ENCODE data around the gene TSHZ3.

TSHZ3 gene

DNA sequence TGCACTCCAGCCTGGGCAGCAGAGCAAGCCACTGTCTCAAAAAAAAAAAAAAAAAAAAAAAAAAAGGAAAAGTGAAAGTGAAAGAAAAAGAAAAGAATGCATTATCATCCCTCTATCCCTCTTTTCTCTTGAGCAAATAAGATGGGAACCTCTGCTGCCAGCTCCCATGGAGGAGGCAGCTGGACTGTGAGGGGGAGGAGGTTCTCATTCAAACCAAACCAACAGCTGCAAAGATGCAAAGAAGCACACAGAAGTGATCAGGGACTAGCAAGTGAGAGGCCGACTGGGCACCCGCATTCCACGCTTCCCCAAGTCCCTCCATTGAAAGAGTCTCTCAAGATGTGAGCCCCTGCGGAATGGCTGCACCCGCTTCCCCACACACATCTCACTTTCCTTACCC is 63.5 kb downstream of the TSHZ3 start:
- no peak for DNase-seq

DNA sequence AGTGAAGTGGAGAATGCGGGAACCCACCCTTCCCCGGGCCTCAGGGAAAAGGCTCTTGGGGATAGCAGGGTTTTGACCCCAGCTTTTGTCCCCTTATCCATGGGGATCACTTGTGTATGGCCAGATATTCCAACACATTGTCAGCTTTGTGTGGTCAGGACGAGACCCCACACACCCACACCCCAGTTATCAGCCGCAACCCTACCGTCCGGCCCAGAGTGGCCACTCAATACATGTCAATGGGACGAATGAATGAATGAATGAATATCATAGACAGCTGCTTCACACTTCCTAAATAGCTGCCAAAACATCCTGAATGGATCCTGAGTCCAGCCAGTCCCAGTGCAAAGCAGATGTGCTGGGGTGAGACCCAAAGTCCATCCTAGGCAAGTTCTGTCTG is 64.6 kb downstream of the TSHZ3 start:
- no peak for DNase-seq

DNA sequence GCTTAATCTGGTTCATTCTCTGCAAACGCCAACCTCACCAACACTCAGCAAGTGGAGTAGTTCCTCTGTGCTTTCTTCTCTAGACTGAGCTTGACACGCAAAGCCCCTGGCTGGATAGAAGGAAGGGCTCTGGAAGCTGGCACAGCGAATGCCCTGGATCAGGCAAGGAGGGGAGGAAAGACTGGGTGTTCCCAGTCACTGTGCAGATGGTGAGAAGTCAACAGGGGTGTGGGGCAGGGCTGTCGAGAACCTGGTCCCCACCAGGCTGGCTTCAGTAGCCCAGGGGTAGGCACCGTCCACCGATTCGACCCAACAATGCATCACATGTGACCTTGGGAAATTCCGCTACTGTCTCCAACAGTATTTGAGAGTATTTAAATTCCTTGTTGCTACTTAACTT is 65.5 kb downstream of the TSHZ3 start:
- no peak for DNase-seq

DNA sequence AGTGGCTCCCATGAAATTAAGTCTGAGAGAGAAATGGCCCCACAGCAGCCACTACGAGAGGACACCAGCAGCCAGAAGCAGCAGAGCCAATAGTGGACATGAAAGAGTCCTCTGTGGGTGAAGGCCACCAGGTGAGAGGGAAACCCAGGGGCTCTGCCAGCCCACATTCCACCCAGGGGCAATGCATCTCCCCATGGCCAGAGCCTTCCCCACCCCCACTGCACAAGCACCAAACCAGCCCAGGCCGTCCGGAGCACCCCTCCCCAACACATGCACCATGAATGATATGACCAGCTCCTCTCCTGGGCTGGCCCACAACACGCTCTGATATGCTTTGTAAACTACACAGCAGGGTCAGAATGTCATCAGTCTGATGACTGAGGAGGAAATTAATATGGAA is 66.9 kb downstream of the TSHZ3 start:
- DNase-seq = no peak

DNA sequence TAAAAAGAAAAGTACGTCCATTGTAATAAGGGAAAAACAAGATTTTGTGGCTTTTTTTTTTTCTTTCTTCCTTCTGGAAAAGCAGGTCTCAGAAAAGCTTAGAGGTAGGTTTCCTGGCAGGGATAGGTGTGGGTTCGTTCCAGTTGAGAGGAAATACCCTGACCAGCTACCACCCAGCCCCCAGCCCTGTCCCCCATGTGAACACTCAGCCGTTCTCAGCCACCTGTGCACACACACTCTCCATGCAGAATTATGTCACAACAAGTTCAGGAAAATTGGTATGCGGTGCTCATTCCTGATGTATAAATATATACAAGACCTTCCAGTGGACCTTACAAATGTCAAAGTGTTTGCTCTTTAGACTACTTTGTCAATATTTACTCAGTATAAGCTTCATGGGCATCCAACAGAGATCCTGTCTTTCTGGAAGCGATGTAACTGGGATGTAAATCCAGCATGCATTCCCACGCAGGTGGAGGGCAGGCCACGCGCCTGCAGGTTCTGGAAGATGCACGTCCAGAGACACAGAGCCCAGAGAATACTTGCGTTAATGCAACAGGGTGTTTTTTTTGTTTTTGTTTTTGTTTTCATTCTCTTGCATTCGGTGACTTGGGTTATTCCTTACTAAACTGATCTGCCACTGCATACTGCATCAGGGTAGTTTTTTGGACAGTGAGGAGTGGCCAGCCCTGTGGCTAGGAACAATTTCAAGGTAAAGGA is 68.8 kb downstream of the TSHZ3 start:
- no peak for DNase-seq

DNA sequence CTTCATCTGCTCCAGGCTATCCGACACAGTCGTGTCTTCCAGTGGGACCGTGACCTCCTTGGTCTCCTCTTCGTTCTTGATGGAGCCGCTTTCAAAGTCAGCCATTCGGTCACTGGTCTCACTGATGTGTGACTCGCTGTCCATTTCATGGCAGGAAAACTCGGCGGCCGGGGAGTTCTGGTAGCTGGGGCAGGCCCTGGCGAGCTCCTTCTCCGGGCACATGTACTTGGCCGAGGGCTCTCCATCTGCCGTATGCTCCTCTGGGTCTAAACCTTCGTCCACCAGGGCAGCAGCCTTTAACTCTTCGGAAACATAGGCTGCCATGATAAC is 69.8 kb downstream of the TSHZ3 start:
- no peak for DNase-seq

DNA sequence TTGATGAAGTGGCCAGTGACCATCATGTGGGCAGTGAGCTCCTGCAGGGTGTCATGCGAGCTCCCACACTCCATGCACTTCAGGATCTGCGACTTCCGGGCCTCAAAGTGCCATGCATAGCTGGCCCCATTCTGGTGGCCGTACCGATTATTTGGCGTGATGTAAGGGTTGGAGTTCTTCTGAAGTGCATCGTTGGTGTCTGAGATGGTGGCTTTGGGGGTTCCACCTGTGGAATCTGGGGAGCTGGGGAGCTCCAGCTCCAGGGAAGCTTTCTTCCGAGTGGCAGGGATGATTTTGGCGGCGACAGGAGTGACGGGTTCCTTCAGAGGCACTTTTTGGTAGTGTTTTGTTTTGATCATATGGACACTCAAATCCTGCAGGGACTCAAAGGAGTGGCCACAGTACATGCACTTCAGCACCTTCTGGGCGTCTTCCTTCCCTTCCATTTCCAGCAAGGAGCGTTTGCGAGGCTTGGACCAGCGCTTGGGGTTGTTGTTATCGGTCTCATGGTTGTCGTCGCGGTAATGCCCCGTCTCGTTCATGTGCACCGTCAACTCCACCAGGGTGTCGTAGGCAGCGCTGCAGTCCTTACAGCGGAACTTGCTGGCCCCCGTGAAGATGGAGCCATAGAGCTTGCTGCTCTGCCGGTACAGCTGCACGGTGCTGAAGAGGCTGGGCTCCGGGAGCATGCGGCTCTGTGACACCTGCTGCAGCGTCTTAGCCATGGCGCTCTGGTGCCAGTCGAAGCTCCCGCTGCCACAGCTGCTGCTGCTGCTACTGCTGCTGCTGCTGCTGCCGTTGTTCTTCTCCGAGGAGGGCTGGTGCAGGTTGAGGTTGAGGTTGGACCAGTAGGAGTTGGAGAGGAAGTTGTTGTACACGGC is 70.4 kb downstream of the TSHZ3 start:
- no peak for DNase-seq

DNA sequence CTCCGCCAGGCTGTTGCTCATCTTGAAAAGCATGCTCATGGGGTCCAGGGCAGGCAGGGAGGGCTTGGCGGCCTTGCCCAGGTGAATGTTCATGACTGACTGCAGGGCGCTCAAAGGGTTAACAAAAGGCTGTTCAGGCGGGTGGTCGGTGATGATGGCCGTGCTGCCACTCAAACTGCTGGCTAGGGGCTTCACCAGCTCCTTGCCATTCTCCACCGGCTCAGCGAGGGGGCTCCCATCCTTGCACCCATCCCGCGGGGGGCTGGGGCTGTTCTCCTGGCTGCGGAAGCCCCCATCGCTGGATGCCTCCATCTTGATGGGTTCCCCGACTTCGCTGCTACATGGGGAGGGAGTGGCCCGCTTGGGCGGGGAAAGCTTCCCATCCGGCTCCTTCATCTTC is 71.7 kb downstream of the TSHZ3 start:
- no peak for DNase-seq

DNA sequence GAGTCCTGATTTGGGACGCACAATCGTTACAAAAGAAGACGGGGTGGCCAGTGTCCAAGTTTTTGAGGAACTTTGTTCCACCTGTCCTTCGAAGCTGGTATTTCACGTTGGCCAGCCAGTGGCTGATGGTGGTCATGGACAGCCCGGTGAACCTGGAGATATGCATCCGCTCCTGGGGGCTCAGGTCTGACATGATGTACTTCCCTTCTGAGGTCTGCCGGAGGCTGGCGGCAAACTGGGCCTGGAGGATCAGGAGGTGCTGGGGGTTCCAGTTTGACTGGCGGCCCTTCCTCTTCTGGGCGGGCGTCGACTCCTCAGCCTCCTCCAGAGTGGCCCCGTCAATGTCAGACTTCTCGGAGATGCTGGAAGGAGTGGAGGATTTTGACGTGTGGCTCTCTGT is 72.4 kb downstream of the TSHZ3 start:
- DNase-seq = no peak

DNA sequence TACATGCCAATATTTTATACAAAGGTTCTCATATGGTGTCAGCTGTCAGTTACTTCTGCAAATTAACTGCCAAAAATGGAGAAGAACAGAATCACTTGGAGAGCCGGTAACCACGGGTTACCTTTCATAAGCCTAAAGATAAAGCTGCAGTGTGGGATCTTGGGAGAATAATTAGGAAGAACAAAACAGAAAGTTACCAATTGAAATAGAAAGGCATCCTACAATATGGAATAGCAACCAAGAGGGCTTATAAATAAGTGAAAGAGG is 74.2 kb downstream of the TSHZ3 start:
- no peak for DNase-seq

DNA sequence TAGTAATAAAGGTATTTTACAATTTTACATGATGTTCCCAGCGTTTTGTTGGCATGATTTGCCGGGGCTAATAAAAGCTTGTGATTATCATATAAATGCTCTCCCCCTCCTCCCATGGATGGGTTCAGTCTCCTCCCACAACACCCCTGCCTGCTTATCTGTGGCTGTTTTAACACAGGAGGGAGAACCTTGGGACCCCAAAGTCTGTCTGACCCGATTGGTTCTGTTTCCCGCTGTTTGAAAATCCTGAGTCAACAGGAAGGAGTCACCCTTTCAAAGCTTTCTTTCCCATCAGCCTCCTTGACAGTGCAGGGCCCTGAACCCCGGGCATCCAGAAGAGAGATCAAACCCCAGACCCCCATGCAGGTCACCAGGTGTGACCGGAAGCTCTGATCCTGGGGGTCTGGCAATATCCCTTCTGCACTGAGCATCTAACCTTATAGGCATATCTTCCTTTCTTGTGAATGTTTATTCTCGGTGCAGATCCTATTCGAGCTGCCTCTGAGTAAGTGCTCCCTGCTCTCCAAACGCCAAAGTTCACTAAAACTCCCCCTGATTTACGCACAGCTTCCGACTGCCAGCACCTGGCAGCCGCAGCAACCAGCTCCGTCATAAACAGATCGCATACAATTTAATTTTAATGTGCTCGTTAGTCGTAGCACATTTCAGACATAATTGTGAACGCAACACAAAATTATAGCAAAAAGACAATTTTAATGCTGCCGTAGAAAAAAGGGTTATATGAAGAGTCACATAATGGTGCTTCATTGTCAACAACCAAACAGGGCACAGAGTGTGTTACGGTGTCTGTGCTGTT is 74.8 kb downstream of the TSHZ3 start:
- DNase-seq = no peak

DNA sequence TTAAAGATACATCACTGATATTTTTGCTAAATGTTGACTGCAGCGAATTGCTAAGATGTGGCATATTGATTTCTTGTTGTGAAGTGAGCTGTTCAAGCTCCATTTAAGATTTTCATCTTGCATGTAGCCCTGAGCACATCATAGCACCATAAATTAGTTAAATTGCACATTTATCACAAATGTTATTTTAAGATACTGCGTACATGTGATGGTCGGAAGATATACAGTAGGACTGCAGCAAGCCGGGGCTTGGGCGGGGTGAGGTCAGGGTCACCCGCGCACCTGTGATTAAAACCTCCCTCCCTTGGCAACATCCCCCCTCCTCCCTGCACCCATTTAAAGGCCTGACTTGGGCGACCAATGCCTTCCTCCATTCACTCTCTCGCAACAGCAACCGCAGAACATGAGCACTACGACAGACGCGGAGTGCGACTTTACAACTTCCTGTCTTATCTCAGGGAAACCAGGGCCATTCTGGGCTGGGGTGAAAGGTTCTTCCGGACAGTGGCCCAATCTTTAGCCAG is 76.6 kb downstream of the TSHZ3 start:
- no peak for DNase-seq

DNA sequence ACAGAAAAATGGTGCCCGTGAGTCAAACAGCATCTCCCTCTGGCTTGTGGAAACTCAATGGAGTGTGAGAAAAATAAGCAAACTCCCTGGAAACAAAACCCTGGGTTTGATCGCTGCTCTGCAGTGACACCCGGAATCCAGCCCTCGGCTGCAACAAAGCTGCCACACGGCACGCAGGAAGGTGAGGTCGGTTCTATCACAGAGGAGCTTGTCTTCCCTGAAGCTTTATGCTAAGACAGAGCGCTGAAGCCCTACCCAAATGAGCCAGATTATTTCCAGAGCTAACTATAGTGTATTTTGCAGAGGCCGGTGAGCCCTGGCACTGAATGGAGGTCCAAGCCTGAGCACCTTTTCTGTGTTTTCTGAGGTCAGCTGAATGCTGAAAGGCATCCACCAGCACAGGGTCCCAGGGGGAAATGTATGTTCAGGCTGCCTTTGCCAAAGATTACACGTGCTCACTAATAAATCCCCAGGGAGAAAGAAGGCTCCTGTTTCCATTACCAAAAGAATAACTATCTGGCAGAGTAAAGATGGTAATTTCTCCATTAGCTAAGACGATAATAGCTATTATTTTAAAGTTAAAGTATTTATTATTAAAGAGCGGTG is 77.8 kb downstream of the TSHZ3 start:
- no peak for DNase-seq

DNA sequence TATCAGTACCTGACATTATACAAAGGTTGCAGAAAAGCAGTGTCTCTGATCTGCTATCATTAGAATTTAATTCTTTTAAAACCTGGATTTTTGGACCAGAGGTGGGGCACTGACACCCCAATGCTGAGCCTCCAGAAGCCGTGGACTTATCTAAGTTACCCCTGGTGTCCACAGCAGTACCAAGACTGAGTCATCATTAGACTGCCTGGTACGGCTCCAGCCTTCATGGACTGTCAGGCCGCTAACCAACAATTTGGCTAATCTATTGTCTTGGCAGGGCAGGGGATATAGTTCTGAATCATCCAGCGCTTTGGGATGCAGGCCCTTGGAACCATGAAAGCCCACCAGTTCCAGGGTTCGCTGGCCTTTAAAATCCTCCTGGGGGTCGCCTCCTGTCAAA is 78.3 kb downstream of the TSHZ3 start:
- DNase-seq = no peak

DNA sequence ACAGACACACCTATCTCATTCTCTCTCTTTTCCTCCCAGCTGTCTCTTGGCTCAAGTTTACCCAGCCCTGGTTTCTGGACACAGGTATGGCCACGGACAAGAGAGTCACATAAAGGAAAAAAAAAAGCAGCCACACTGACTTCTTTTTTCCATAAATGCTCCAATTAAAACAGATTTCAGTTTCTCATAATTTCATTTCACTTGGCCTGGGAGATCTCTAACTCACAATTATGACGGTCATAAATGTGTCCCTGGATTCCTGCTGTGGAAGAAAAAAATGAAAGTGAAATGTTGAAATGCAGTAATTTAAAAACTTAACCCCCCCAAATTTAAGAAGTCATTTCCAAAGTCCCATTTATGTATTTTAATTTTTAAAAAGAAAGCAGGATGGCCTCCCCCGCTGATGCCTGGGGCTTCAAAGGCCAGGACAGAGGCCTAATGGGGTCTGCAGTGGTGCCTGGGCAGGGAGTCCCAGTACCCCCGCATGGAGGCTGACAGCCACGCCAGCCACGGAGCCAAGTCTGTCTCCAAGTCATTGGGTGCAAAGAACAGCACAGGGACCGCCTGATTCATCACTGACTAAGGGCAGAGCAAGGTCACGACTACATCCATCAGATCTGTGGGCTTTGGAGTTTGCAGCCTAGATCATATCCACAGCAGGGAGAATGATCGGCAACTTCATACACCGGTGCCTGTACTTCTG is 79.7 kb downstream of the TSHZ3 start:
- DNase-seq = no peak

DNA sequence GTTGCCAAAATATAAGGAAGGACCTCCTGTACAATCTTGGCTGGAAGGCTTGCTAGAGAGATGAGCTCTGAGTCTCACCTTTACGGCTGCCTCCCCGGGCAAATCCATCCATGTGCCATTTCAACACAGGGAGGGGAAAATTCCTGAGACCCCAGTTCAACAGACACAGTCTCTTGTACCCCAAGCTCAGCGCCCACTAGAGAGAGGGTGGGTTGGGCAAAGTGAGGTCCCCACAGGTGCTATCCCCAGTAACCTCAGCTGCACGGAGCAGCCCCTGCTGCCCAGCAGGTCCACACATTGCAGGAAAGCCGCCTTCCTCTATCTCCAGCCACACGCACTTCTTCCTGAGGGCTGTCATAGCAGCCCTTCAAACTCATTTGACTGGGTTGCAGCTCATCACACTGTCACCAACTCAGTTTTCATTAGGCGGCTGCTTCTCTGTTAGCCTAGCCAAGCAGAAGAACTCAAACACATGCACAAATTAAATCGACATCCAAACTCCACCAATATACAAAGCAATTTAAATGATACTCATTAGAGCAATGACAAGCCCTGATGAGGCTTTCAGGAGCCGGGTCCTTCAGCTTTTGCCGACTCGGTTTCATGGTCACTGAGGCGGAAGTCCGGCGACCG is 80.4 kb downstream of the TSHZ3 start:
- no peak for DNase-seq

DNA sequence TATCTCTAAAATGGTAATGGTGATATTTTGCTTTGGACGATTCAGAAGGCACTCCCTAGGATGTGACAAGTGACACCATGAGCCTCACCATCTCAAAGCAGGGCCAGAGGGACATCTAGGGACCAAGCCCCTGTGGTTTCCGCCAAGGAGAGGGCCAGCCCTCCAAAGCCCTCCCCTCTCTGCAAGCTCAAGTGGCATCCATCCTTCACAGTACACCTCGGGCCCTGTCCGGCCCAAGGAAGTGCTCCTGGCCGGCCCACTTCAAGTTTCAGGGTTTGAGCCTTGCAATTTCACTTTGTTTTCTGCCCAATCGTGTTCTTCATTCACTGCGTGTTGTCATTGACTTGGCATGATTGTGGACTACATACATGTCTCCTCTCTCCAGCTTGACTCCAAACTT is 82.5 kb downstream of the TSHZ3 start:
- no peak for DNase-seq

DNA sequence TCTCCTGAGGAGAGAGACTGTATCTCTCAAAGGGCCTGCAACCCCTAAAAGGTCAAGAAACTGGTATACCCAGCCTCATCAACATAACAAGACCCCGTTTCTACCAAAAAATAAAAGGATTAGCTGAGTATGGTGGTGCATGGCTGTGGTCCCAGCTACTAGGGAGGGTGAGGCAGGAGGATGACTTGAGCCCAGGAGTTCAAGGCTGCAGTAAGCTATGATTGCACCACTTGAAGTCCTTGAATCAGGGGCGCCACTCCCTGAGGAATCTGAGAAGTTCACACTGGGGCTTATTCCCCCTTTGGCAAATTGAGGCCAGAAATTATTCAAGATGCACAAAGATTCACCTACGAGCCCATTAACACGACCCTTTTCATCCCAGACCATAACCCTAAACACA is 83.0 kb downstream of the TSHZ3 start:
- DNase-seq = no peak

DNA sequence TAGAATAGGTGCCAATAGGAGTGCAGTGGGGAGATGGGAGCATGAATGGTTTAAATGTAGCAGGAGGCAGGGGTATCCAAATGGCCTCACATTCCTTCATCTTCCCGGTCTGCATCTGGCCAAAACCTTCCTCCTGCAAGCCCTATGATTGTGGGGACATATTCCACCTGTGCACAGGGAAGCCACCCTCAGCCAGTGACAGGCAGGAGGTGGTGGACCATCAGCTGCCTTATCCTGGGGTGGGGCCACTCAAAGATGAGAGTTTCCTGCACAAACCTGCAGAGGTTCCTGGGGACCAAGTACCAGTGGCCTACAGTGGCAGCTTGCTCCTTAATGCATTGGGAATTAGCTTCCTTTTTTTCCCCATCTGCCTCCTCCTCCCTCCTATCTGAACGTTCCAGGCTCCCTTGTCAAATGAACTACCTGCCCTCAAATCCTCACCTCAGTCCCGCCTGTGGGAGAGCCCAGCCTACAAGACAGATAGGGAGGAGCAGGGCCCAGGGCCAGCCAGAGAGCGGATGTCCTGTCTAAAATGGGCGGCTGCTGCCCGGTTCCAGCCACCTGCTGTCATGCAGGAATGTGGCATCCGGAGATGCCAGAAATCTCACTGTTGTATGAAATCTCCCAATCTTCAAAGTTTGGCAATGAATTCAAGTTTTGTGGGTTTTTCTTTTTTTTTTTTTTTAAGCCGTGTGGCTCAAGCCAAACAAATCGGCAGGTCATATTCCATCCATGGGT is 85.0 kb downstream of the TSHZ3 start:
- DNase-seq = no peak

DNA sequence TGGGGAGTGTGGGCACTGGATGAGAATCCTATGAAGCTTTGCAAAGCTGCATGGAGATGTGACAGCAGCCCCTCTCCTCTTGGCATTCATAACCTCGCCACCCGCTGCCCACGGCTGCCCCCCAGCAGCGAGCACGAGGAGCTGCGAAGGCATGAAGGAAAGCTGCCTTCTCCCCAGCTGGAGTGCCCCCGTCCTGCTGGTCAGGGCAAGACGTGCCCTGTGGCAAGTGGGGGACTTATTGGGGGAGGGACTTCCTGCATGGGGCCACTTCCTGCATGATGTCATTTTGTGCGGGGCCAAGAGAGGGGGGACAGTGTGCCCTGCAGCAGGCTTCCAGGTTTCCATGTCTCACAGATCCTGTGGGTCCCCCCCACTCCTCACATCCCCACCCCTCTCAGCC is 85.9 kb downstream of the TSHZ3 start:
- no peak for DNase-seq

DNA sequence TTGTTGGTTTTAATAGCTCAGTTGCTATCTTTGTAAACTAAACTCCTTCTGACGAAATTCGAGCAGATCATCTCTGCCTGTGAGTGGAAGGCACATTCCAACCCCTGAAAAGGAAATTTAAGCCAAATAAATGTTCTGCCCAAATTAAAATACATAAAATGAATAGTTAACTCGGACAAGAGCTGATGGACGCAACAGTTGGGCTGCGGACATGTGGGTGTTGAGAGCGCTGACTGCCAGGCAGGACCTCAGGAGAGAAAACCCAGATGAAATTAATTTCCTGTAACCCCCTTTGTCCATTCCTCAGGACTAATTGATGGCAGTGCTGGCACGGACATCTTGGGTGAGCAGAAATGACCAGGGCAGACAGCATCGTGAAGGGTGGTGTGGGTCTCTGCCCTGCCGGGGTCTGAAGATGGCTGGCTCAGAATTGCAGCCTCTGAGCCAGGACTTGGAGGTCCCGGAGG is 86.5 kb downstream of the TSHZ3 start:
- DNase-seq = no peak
